Measurements from ENCODE around the gene DPEP2NB. TPM values are rescaled to one million over a fixed set of nuclear protein-coding genes. Genes with fewer than 3 reads are reported as not detected.

The DPEP2NB gene
- total RNA-seq, 1 donor from 2014 or later: not detected

- no peaks in the 10 kb centered on the region for H3K27me3 Mint-ChIP-seq (ENCODE audit: unreplicated experiment)
- no peak overlapping the region for H3K4me3 Mint-ChIP-seq (ENCODE audit: unreplicated experiment)
- TF ChIP-seq CTCF (IDR thresholded peaks at IDR 0.05): no peak
- no peak for DNase-seq (ENCODE audit: extremely low spot score, unreplicated experiment)
- no peaks in the 10 kb centered on the region for H3K9me3 Mint-ChIP-seq (ENCODE audit: unreplicated experiment)
- H3K27ac Mint-ChIP-seq (ENCODE audit: unreplicated experiment): no peak overlapping the region
- H3K4me1 Mint-ChIP-seq (ENCODE audit: unreplicated experiment): peaks cover 5% of the 10 kb centered on the region
- peaks cover 8% of the 10 kb centered on the region for H3K36me3 Mint-ChIP-seq (ENCODE audit: unreplicated experiment)
Observed at GRCh38 chr16:68028996-68029395, 13.3 kb upstream of the DPEP2NB start.

- H3K4me1 Mint-ChIP-seq (ENCODE audit: unreplicated experiment): peaks cover 17% of the 10 kb centered on the region
- H3K27ac Mint-ChIP-seq (ENCODE audit: unreplicated experiment): peak within 1 kb of the TSS; percentile 99
- H3K9me3 Mint-ChIP-seq (ENCODE audit: unreplicated experiment): no peaks in the 10 kb centered on the region
- peaks cover 6% of the 10 kb centered on the region for H3K36me3 Mint-ChIP-seq (ENCODE audit: unreplicated experiment)
- no peak for TF ChIP-seq CTCF (IDR thresholded peaks at IDR 0.05)
- H3K27me3 Mint-ChIP-seq (ENCODE audit: unreplicated experiment): no peaks in the 10 kb centered on the region
- DNase-seq (ENCODE audit: extremely low spot score, unreplicated experiment): peak; percentile 97
- H3K4me3 Mint-ChIP-seq (ENCODE audit: unreplicated experiment): peak within 1 kb of the TSS; percentile 98
Observed at GRCh38 chr16:68022728-68023537, 7.2 kb upstream of the DPEP2NB start, which contains the start of the genes DDX28 and DUS2. TSS of gene DDX28 (minus strand) at chr16:68023232. CDS start at chr16:68023202, 30 bp downstream. TSS of gene DUS2 (plus strand) at chr16:68023284. CDS start at chr16:68038024, 14,740 bp downstream.

- H3K27me3 Mint-ChIP-seq (ENCODE audit: unreplicated experiment): no peaks in the 10 kb centered on the region
- H3K4me1 Mint-ChIP-seq (ENCODE audit: unreplicated experiment): peaks cover 17% of the 10 kb centered on the region
- H3K36me3 Mint-ChIP-seq (ENCODE audit: unreplicated experiment): no peaks in the 10 kb centered on the region
- H3K4me3 Mint-ChIP-seq (ENCODE audit: unreplicated experiment): peak overlapping the region; percentile 98
- no peak for DNase-seq (ENCODE audit: extremely low spot score, unreplicated experiment)
- peak overlapping the region; percentile 99 for H3K27ac Mint-ChIP-seq (ENCODE audit: unreplicated experiment)
- no peak for TF ChIP-seq CTCF (IDR thresholded peaks at IDR 0.05)
- H3K9me3 Mint-ChIP-seq (ENCODE audit: unreplicated experiment): no peaks in the 10 kb centered on the region
Observed at GRCh38 chr16:68022278-68022727, 6.6 kb upstream of the DPEP2NB start.

GRCh38 chr16:68021490-68021889, 5.8 kb upstream of the DPEP2NB start:
- no peaks in the 10 kb centered on the region for H3K27me3 Mint-ChIP-seq (ENCODE audit: unreplicated experiment)
- TF ChIP-seq CTCF (IDR thresholded peaks at IDR 0.05): no peak
- H3K9me3 Mint-ChIP-seq (ENCODE audit: unreplicated experiment): no peaks in the 10 kb centered on the region
- DNase-seq (ENCODE audit: extremely low spot score, unreplicated experiment): no peak
- peak overlapping the region; percentile 98 for H3K4me3 Mint-ChIP-seq (ENCODE audit: unreplicated experiment)
- H3K4me1 Mint-ChIP-seq (ENCODE audit: unreplicated experiment): peaks cover 17% of the 10 kb centered on the region
- no peaks in the 10 kb centered on the region for H3K36me3 Mint-ChIP-seq (ENCODE audit: unreplicated experiment)
- H3K27ac Mint-ChIP-seq (ENCODE audit: unreplicated experiment): no peak overlapping the region

- Mint-ChIP-seq H3K27ac (ENCODE audit: unreplicated experiment) (no peak overlapping the region), H3K4me3 (ENCODE audit: unreplicated experiment) (no peak overlapping the region), H3K9me3 (ENCODE audit: unreplicated experiment) (no peaks in the 10 kb centered on the region), H3K27me3 (ENCODE audit: unreplicated experiment) (no peaks in the 10 kb centered on the region), H3K4me1 (ENCODE audit: unreplicated experiment) (peaks cover 14% of the 10 kb centered on the region), H3K36me3 (ENCODE audit: unreplicated experiment) (no peaks in the 10 kb centered on the region)
- DNase-seq (ENCODE audit: extremely low spot score, unreplicated experiment): no peak
- no peak for TF ChIP-seq CTCF (IDR thresholded peaks at IDR 0.05)
Observed at GRCh38 chr16:68019167-68019680, 3.5 kb upstream of the DPEP2NB start.
